ENCODE results near the gene UNC5B. TPM values are rescaled to one million over a fixed set of nuclear protein-coding genes. Genes with fewer than 3 reads are reported as not detected.

UNC5B gene
- total and polyA plus RNA-seq, 2 experiments from 2014 or later: 12.7 to 15.5 TPM

DNA sequence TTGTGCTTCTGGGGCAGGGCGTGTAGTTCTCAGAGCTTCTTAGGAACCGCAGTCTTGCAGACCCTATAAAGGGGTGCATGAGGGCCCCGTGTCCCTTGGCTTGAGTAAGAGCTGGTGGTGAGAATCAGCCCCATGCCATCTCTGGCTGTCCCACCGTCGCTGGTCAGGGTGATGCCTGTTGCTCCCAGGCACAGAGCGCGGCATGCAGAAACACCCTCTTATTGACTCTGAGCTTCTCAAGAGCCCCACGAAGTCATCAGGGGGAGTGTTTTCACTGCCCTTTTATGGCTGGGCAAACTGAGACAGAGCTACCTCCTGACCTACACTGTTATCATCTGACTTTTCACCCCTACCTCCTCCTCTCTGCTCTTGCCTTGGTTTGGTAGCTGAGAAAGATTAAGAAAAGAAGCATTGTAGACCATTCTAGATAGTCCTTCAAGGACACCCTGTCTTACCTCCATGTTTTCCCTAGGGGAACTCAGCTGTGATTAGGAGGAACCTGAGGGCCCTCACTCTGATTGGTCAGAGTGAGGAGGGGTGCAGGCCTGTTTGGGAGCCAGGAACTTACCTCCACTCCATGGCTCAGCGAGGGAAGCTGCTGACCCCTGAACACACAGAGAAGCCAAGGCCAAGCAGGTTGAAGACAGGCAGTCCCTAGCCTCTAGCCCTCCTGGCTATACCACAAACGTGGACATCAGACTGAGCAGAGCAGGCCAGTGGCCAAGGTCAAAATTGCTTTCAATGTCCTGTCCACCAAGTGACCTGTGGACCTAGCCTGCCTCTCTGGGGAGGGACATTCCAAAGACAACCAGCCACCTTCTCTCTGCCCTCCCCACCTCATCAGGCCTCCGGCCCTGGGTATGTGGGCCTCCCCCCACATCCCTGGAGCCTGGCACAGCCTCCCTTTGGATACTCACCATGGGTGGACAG lies 17.6 kb downstream of the UNC5B start:
- H3K4me3 ChIP-seq: no peak overlapping the region
- H3K79me2 ChIP-seq: peaks cover 42% of the 10 kb centered on the region
- TF ChIP-seq EZH2 (IDR thresholded peaks at IDR 0.05; ENCODE audit: borderline replicate concordance) (no peak), EZH2phosphoT487 (IDR thresholded peaks at IDR 0.05; ENCODE audit: low read depth, severe bottlenecking, unreplicated experiment) (no peak)
- TF ChIP-seq, protein P1, sequence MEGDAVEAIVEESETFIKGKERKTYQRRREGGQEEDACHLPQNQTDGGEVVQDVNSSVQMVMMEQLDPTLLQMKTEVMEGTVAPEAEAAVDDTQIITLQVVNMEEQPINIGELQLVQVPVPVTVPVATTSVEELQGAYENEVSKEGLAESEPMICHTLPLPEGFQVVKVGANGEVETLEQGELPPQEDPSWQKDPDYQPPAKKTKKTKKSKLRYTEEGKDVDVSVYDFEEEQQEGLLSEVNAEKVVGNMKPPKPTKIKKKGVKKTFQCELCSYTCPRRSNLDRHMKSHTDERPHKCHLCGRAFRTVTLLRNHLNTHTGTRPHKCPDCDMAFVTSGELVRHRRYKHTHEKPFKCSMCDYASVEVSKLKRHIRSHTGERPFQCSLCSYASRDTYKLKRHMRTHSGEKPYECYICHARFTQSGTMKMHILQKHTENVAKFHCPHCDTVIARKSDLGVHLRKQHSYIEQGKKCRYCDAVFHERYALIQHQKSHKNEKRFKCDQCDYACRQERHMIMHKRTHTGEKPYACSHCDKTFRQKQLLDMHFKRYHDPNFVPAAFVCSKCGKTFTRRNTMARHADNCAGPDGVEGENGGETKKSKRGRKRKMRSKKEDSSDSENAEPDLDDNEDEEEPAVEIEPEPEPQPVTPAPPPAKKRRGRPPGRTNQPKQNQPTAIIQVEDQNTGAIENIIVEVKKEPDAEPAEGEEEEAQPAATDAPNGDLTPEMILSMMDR (IDR thresholded peaks at IDR 0.05; ENCODE audit: poor library complexity): no peak
- 64% methylated on average over 11 of the region's 11 CpGs for WGBS (ENCODE audit: low lambda C conversion rate, missing lambda C conversion rate)
- H3K27ac ChIP-seq: peak overlapping the region; percentile 57
- H3K4me2 ChIP-seq: no peak overlapping the region
- H4K20me1 ChIP-seq (ENCODE audit: insufficient read depth, poor library complexity, severe bottlenecking): no peaks in the 10 kb centered on the region
- no peaks in the 10 kb centered on the region for H3K36me3 ChIP-seq (replicated peaks; ENCODE audit: insufficient read depth, low read depth)
- H3K4me1 ChIP-seq (ENCODE audit: insufficient read depth): peaks cover 64% of the 10 kb centered on the region
- H3K9me3 ChIP-seq (ENCODE audit: low read depth): no peaks in the 10 kb centered on the region
- H3K9me2 ChIP-seq (replicated peaks; ENCODE audit: insufficient read depth): no peaks in the 10 kb centered on the region
- no peaks in the 10 kb centered on the region for H3K27me3 ChIP-seq
- no peak for DNase-seq (ENCODE audit: low spot score)
- H2AFZ ChIP-seq: no peak overlapping the region

- TF ChIP-seq, protein P1 (IDR thresholded peaks at IDR 0.05; ENCODE audit: poor library complexity): no peak
- TF ChIP-seq EZH2phosphoT487 (IDR thresholded peaks at IDR 0.05; ENCODE audit: low read depth, severe bottlenecking, unreplicated experiment) (no peak), EZH2 (IDR thresholded peaks at IDR 0.05; ENCODE audit: borderline replicate concordance) (no peak)
- no peak for DNase-seq (ENCODE audit: low spot score)
- no peak overlapping the region for H2AFZ ChIP-seq
- H4K20me1 ChIP-seq (ENCODE audit: insufficient read depth, poor library complexity, severe bottlenecking): no peaks in the 10 kb centered on the region
- no peaks in the 10 kb centered on the region for H3K9me2 ChIP-seq (replicated peaks; ENCODE audit: insufficient read depth)
- no peak overlapping the region for H3K4me2 ChIP-seq
- H3K27ac ChIP-seq: peak overlapping the region; percentile 23
- no peaks in the 10 kb centered on the region for H3K9me3 ChIP-seq (ENCODE audit: low read depth)
- peaks cover 70% of the 10 kb centered on the region for H3K4me1 ChIP-seq (ENCODE audit: insufficient read depth)
- peaks cover 42% of the 10 kb centered on the region for H3K79me2 ChIP-seq
- no peaks in the 10 kb centered on the region for H3K27me3 ChIP-seq
- H3K36me3 ChIP-seq (replicated peaks; ENCODE audit: insufficient read depth, low read depth): no peaks in the 10 kb centered on the region
- 90% methylated on average over 1 of the region's 1 CpG for WGBS (ENCODE audit: low lambda C conversion rate, missing lambda C conversion rate)
- no peak overlapping the region for H3K4me3 ChIP-seq
Observed at GRCh38 chr10:71230656-71231025, 18.3 kb downstream of the UNC5B start.

DNA sequence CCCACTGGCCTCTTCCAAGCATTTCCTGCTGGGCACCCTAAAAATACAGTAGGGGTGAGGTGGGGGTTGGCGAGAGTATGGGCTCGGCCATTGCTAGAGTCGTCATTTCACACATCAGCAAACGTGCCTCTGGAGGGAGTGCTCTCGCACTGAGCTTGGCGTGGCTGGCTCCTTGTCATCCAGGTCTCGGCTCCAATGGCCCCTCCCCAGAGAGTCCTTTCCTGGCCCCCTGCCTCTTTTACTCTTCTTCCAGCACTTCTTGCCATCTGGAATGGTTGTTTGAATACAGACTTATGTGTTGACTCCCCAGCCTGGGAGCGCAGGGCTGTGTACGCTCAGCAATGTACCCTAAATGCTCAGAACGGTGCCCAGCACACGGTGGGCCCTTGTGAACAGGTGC lies 18.8 kb downstream of the UNC5B start:
- no peaks in the 10 kb centered on the region for H3K9me3 ChIP-seq (ENCODE audit: low read depth)
- DNase-seq (ENCODE audit: low spot score): no peak
- peaks cover 76% of the 10 kb centered on the region for H3K4me1 ChIP-seq (ENCODE audit: insufficient read depth)
- no peaks in the 10 kb centered on the region for H4K20me1 ChIP-seq (ENCODE audit: insufficient read depth, poor library complexity, severe bottlenecking)
- H3K4me3 ChIP-seq: no peak overlapping the region
- WGBS (ENCODE audit: low lambda C conversion rate, missing lambda C conversion rate): 84% methylated on average over 11 of the region's 11 CpGs
- peaks cover 40% of the 10 kb centered on the region for H3K79me2 ChIP-seq
- no peaks in the 10 kb centered on the region for H3K27me3 ChIP-seq
- no peak overlapping the region for H2AFZ ChIP-seq
- no peaks in the 10 kb centered on the region for H3K9me2 ChIP-seq (replicated peaks; ENCODE audit: insufficient read depth)
- H3K27ac ChIP-seq: peak overlapping the region; percentile 97
- H3K4me2 ChIP-seq: no peak overlapping the region
- TF ChIP-seq, protein P1 (IDR thresholded peaks at IDR 0.05; ENCODE audit: poor library complexity): no peak
- TF ChIP-seq EZH2 (IDR thresholded peaks at IDR 0.05; ENCODE audit: borderline replicate concordance) (no peak), EZH2phosphoT487 (IDR thresholded peaks at IDR 0.05; ENCODE audit: low read depth, severe bottlenecking, unreplicated experiment) (no peak)
- no peaks in the 10 kb centered on the region for H3K36me3 ChIP-seq (replicated peaks; ENCODE audit: insufficient read depth, low read depth)
